Liver (tissue), 9 donors: ENCODE data around the gene JAKMIP1. TPM values are rescaled to one million over a fixed set of nuclear protein-coding genes. Genes with fewer than 3 reads are reported as not detected.

Source experiments
- DNase-seq: peaks from one replicate; pipeline ENCODE4 v3.0.0-alpha.2; 2017; ENCODE audit warnings: low spot score
- H3K27ac ChIP-seq, 2 donors: one replicate each; pipeline ENCODE4 v1.7.0; 2013; ENCODE audit warnings: inconsistent platforms in 2 of 2, low read length in 2 of 2, control low read depth in 1 of 2, low read depth in 1 of 2, mild to moderate bottlenecking in 1 of 2
- H3K27me3 ChIP-seq, 4 donors: one replicate each; pipeline versions ENCODE4 v1.6.1 to v1.7.0; 2013; ENCODE audit warnings: low read length in 3 of 4, inconsistent platforms in 1 of 4, mild to moderate bottlenecking in 1 of 4, moderate library complexity in 1 of 4; ENCODE audit not compliant: control insufficient read depth in 4 of 4, insufficient read depth in 4 of 4
- H3K36me3 ChIP-seq, 4 donors: one replicate each; pipeline versions ENCODE4 v1.6.1 to v1.7.0; 2013; ENCODE audit warnings: low read length in 3 of 4, mild to moderate bottlenecking in 3 of 4, low read depth in 1 of 4, moderate library complexity in 1 of 4; ENCODE audit not compliant: control insufficient read depth in 4 of 4, insufficient read depth in 3 of 4
- H3K4me1 ChIP-seq, 4 donors: one replicate each; pipeline versions ENCODE4 v1.6.1 to v1.7.0; 2013; ENCODE audit warnings: low read length in 3 of 4, mild to moderate bottlenecking in 3 of 4, moderate library complexity in 1 of 4; ENCODE audit not compliant: control insufficient read depth in 4 of 4, insufficient read depth in 4 of 4
- H3K4me3 ChIP-seq, 3 donors: one replicate each; pipeline versions ENCODE4 v1.6.1 to v1.7.0; 2013; ENCODE audit warnings: low read length in 3 of 3, control low read depth in 1 of 3, low read depth in 1 of 3, mild to moderate bottlenecking in 1 of 3
- H3K9ac ChIP-seq, 2 donors: one replicate each; pipeline ENCODE4 v1.7.0; 2013; ENCODE audit warnings: low read length in 2 of 2, mild to moderate bottlenecking in 2 of 2, moderate library complexity in 2 of 2, control low read depth in 1 of 2, low read depth in 1 of 2
- H3K9me3 ChIP-seq, 4 donors: one replicate each; pipeline versions ENCODE4 v1.6.1 to v1.7.0; 2013; ENCODE audit warnings: low read length in 3 of 4; ENCODE audit not compliant: control insufficient read depth in 4 of 4
- CTCF ChIP-seq: fragments of 150-350 bp; IDR thresholded peaks from 2 replicates; pipeline ENCODE4 v1.5.1; 2017; ENCODE audit warnings: improper control_type of control experiment, low read depth, low read length; ENCODE audit not compliant: missing input control
- EGR1 ChIP-seq, 2 donors: IDR thresholded peaks; 2 replicates each; pipeline ENCODE4 v1.6.1; 2016 to 2018; ENCODE audit warnings: antibody characterized with exemption in 2 of 2, low read depth in 2 of 2
- FOXA1 ChIP-seq: IDR thresholded peaks from 2 replicates; pipeline ENCODE4 v1.6.1; 2016; ENCODE audit warnings: antibody characterized with exemption
- FOXA2 ChIP-seq: IDR thresholded peaks from 2 replicates; pipeline ENCODE4 v1.6.1; 2016; ENCODE audit warnings: antibody characterized with exemption
- GABPA ChIP-seq, 2 donors: IDR thresholded peaks in 1 of 2; conservative IDR thresholded peaks in 1 of 2; 2 replicates each; pipeline ENCODE4 v1.6.1; 2016; ENCODE audit warnings: antibody characterized with exemption in 2 of 2, mild to moderate bottlenecking in 1 of 2, moderate library complexity in 1 of 2
- HNF4A ChIP-seq, 2 donors: conservative IDR thresholded peaks; 2 replicates each; pipeline ENCODE4 v1.6.1; 2016; ENCODE audit warnings: antibody characterized with exemption in 2 of 2, mild to moderate bottlenecking in 2 of 2
- HNF4G ChIP-seq: IDR thresholded peaks from 2 replicates; pipeline ENCODE4 v1.6.1; 2016; ENCODE audit warnings: antibody characterized with exemption
- JUND ChIP-seq, 2 donors: IDR thresholded peaks; 2 replicates each; pipeline ENCODE4 v1.6.1; 2016; ENCODE audit warnings: antibody characterized with exemption in 2 of 2
- MAX ChIP-seq: IDR thresholded peaks from 2 replicates; pipeline ENCODE4 v1.6.1; 2016; ENCODE audit warnings: antibody characterized with exemption
- NR2F2 ChIP-seq: IDR thresholded peaks from 2 replicates; pipeline ENCODE4 v1.6.1; 2016; ENCODE audit warnings: antibody characterized with exemption
- RAD21 ChIP-seq, 2 donors: IDR thresholded peaks; 2 replicates each; pipeline ENCODE4 v1.6.1; 2016; ENCODE audit warnings: antibody characterized with exemption in 2 of 2, mild to moderate bottlenecking in 2 of 2
- REST ChIP-seq: IDR thresholded peaks from 2 replicates; pipeline ENCODE4 v1.6.1; 2016; ENCODE audit warnings: antibody characterized with exemption, mild to moderate bottlenecking
- RXRA ChIP-seq, 2 donors: IDR thresholded peaks; 2 replicates each; pipeline ENCODE4 v1.6.1; 2017 to 2018; ENCODE audit warnings: antibody characterized with exemption in 2 of 2, mild to moderate bottlenecking in 1 of 2
- SP1 ChIP-seq: IDR thresholded peaks from 2 replicates; pipeline ENCODE4 v1.6.1; 2018; ENCODE audit warnings: antibody characterized with exemption, mild to moderate bottlenecking
- TAF1 ChIP-seq: conservative IDR thresholded peaks from 2 replicates; pipeline ENCODE4 v1.6.1; 2016; ENCODE audit warnings: antibody characterized with exemption, mild to moderate bottlenecking
- YY1 ChIP-seq: IDR thresholded peaks from 2 replicates; pipeline ENCODE4 v1.6.1; 2016; ENCODE audit warnings: antibody characterized with exemption, mild to moderate bottlenecking
- ZBTB33 ChIP-seq: IDR thresholded peaks from 2 replicates; pipeline ENCODE4 v1.6.1; 2016; ENCODE audit warnings: antibody characterized with exemption
- WGBS: extraction: QIAGEN DNeasy Blood & Tissue Kit; methylation state at CpG from one replicate; pipeline ENCODE4 v1.1.7; 2013; 5-methylcytosine and 5-hydroxymethylcytosine counted together
- polyA plus RNA-seq, 2 donors: library from polyadenylated mRNA; stranded (reverse) in 1 of 2; unstranded in 1 of 2; fragments of 200-250 nt in 1 of 2; fragments of >200 nt in 1 of 2; fragmentation: Nextera tagmentation in 1 of 2; extraction: Ambion mirVana in 1 of 2; gene quantifications; one replicate each; pipeline versions ENCODE4 v1.2.1 to v1.2.3, GENCODE V29; 2013 to 2015
- total RNA-seq, 2 donors: library from RNA; depleted of rRNA; stranded (reverse); fragments of >200 nt; gene quantifications; one replicate each; pipeline ENCODE4 v1.2.3, GENCODE V29; 2014
- donor health status: healthy.
- donor health status: healthy.
- donor health status: healthy.
- donor health status: healthy.
- donor health status: healthy.

Gene JAKMIP1
- total and polyA plus RNA-seq, 4 donors: 0.08 to 0.50 TPM; not detected in 2

GRCh38 chr4:6191448-6192130, 8.8 kb downstream of the JAKMIP1 start (continued):
- TF ChIP-seq CTCF: no peak

- Histone ChIP-seq H3K27me3 (peaks cover 0 to 3% (median 0%) of the 10 kb centered on the region in 4 donors), H3K4me3 (no peak overlapping the region), H3K27ac (no peak overlapping the region), H3K9me3 (peaks cover 0 to 5% (median 2%) of the 10 kb centered on the region in 4 donors), H3K36me3 (no peaks in the 10 kb centered on the region), H3K4me1 (no peaks in the 10 kb centered on the region), H3K9ac (no peak overlapping the region)
- no peak for TF ChIP-seq FOXA2
- TF ChIP-seq TAF1: no peak
- TF ChIP-seq RXRA (IDR thresholded peaks at IDR 0.05): no peak
- TF ChIP-seq JUND (IDR thresholded peaks at IDR 0.05): no peak
- no peak for TF ChIP-seq YY1
- TF ChIP-seq HNF4A (conservative IDR thresholded peaks at IDR 0.05): no peak
- TF ChIP-seq HNF4G: no peak
- no peak for TF ChIP-seq EGR1 (IDR thresholded peaks at IDR 0.05; ENCODE audit: low read depth in 2 of 2)
- no peak for TF ChIP-seq SP1
- TF ChIP-seq GABPA (IDR thresholded peaks at IDR 0.05 in 1 of 2, conservative IDR thresholded peaks at IDR 0.05 in 1 of 2): no peak
- no peak for TF ChIP-seq FOXA1
- WGBS: 85% methylated on average over 8 of the region's 8 CpGs
- no peak for DNase-seq
These were observed 9.9 kb downstream of the JAKMIP1 start for GRCh38 chr4:6190486-6190885.

- no peak overlapping the region for H3K27ac ChIP-seq
- H3K4me3 ChIP-seq: no peak overlapping the region
- no peak for DNase-seq
- WGBS: 84% methylated on average over 5 of the region's 5 CpGs
- peaks cover 0 to 5% (median 2%) of the 10 kb centered on the region in 4 donors for H3K9me3 ChIP-seq
- H3K36me3 ChIP-seq: no peaks in the 10 kb centered on the region
- H3K4me1 ChIP-seq: no peaks in the 10 kb centered on the region
- H3K27me3 ChIP-seq: peaks cover 0 to 3% (median 0%) of the 10 kb centered on the region in 4 donors
- TF ChIP-seq REST (no peak), FOXA1 (no peak), CTCF (no peak), YY1 (no peak), HNF4G (no peak), EGR1 (IDR thresholded peaks at IDR 0.05; ENCODE audit: low read depth in 2 of 2) (no peak), RXRA (IDR thresholded peaks at IDR 0.05) (no peak), RAD21 (IDR thresholded peaks at IDR 0.05) (no peak), HNF4A (conservative IDR thresholded peaks at IDR 0.05) (no peak), GABPA (IDR thresholded peaks at IDR 0.05 in 1 of 2, conservative IDR thresholded peaks at IDR 0.05 in 1 of 2) (no peak), SP1 (no peak), TAF1 (no peak), ZBTB33 (no peak), MAX (no peak), JUND (IDR thresholded peaks at IDR 0.05) (no peak), FOXA2 (no peak), NR2F2 (no peak)
- H3K9ac ChIP-seq: no peak overlapping the region
These were observed 10.8 kb downstream of the JAKMIP1 start for GRCh38 chr4:6189511-6189910.
